H9 (cell line): ENCODE results near the gene MRPS23. TPM values are rescaled to one million over a fixed set of nuclear protein-coding genes. Genes with fewer than 3 reads are reported as not detected.

Experiments used
- DNase-seq: peaks from one replicate; pipeline ENCODE4 v3.0.0-alpha.2; 2017
- H2AFZ ChIP-seq: one replicate; pipeline ENCODE4 v1.6.1; 2013; ENCODE audit warnings: mild to moderate bottlenecking, low read length, control low read depth, moderate library complexity
- H2AK5ac ChIP-seq: 2 replicates; pipeline ENCODE4 v1.6.1; 2013; ENCODE audit warnings: low read length, control low read depth, mixed read lengths; ENCODE audit not compliant: insufficient read length
- H2BK120ac ChIP-seq: one replicate; pipeline ENCODE4 v1.6.1; 2013; ENCODE audit warnings: low read depth, mild to moderate bottlenecking, low read length, control low read depth, inconsistent platforms; ENCODE audit not compliant: poor library complexity, severe bottlenecking
- H2BK12ac ChIP-seq: 2 replicates; pipeline ENCODE4 v1.6.1; 2013; ENCODE audit warnings: low read length, control low read depth, mixed read lengths, low read depth; ENCODE audit not compliant: insufficient read length
- H2BK15ac ChIP-seq: 2 replicates; pipeline ENCODE4 v1.6.1; 2013; ENCODE audit warnings: low read depth, low read length, control low read depth
- H2BK20ac ChIP-seq: one replicate; pipeline ENCODE4 v1.6.1; 2013; ENCODE audit warnings: low read depth, mild to moderate bottlenecking, low read length, control low read depth, inconsistent platforms; ENCODE audit not compliant: poor library complexity, severe bottlenecking
- H2BK5ac ChIP-seq: 2 replicates; pipeline ENCODE4 v1.6.1; 2013; ENCODE audit warnings: low read length, control low read depth, mixed read lengths; ENCODE audit not compliant: insufficient read length
- H3K14ac ChIP-seq: 2 replicates; pipeline ENCODE4 v1.6.1; 2013; ENCODE audit warnings: low read length, control low read depth; ENCODE audit not compliant: insufficient read depth
- H3K18ac ChIP-seq: 2 replicates; pipeline ENCODE4 v1.6.1; 2013; ENCODE audit warnings: low read depth, mild to moderate bottlenecking, mixed read lengths, low read length, control low read depth; ENCODE audit not compliant: insufficient read length
- H3K23ac ChIP-seq: 2 replicates; pipeline ENCODE4 v1.6.1; 2013; ENCODE audit warnings: low read length, control low read depth, mixed read lengths, low read depth; ENCODE audit not compliant: insufficient read length
- H3K23me2 ChIP-seq: 2 replicates; pipeline ENCODE4 v1.6.1; 2013; ENCODE audit warnings: low read depth, mild to moderate bottlenecking, mixed read lengths, low read length, control low read depth; ENCODE audit not compliant: insufficient read length, poor library complexity, severe bottlenecking
- H3K27ac ChIP-seq: 2 replicates; pipeline ENCODE4 v1.5.1; 2013; ENCODE audit warnings: low read length, control low read depth, mixed read lengths, low read depth; ENCODE audit not compliant: insufficient read length
- H3K27me3 ChIP-seq: 2 replicates; pipeline ENCODE4 v1.6.1; 2013; ENCODE audit warnings: low read length, control low read depth, inconsistent platforms; ENCODE audit not compliant: insufficient read depth
- H3K4ac ChIP-seq: 2 replicates; pipeline ENCODE4 v1.6.1; 2013; ENCODE audit warnings: low read depth, mild to moderate bottlenecking, control low read depth, inconsistent platforms, low read length, moderate library complexity
- H3K4me1 ChIP-seq: 2 replicates; pipeline ENCODE4 v1.6.1; 2013; ENCODE audit warnings: low read length, control low read depth, inconsistent platforms; ENCODE audit not compliant: insufficient read depth
- H3K4me2 ChIP-seq: 2 replicates; pipeline ENCODE4 v1.6.1; 2013; ENCODE audit warnings: low read length, control low read depth, mixed read lengths; ENCODE audit not compliant: insufficient read length, insufficient read depth
- H3K56ac ChIP-seq: 2 replicates; pipeline ENCODE4 v1.6.1; 2013; ENCODE audit warnings: low read depth, mild to moderate bottlenecking, mixed read lengths, low read length, control low read depth; ENCODE audit not compliant: insufficient read length
- H3K79me1 ChIP-seq: 2 replicates; pipeline ENCODE4 v1.6.1; 2013; ENCODE audit warnings: low read depth, mild to moderate bottlenecking, moderate library complexity, low read length, control low read depth, inconsistent platforms; ENCODE audit not compliant: insufficient read depth, poor library complexity, severe bottlenecking
- H3K79me2 ChIP-seq: 2 replicates; pipeline ENCODE4 v1.6.1; 2013; ENCODE audit warnings: low read length, control low read depth, inconsistent platforms; ENCODE audit not compliant: insufficient read depth
- H3K9ac ChIP-seq: 2 replicates; pipeline ENCODE4 v1.6.1; 2013; ENCODE audit warnings: low read length, control low read depth, mixed read lengths; ENCODE audit not compliant: insufficient read length; ENCODE audit errors: extremely low read depth
- H3K9me3 ChIP-seq: one replicate; pipeline ENCODE4 v1.6.1; 2013; ENCODE audit warnings: low read depth, low read length, inconsistent platforms; ENCODE audit not compliant: control insufficient read depth
- H3T11ph ChIP-seq: one replicate; pipeline ENCODE4 v1.6.1; 2013; ENCODE audit warnings: mild to moderate bottlenecking, low read length, control low read depth, inconsistent platforms
- H4K20me1 ChIP-seq: one replicate; pipeline ENCODE4 v1.6.1; 2013; ENCODE audit not compliant: control insufficient read depth, insufficient read length, insufficient read depth
- H4K5ac ChIP-seq: 2 replicates; pipeline ENCODE4 v1.6.1; 2013; ENCODE audit warnings: low read depth, mild to moderate bottlenecking, mixed read lengths, low read length, control low read depth; ENCODE audit not compliant: insufficient read length
- H4K8ac ChIP-seq: replicated peaks from 2 replicates; pipeline ENCODE4 v1.6.1; 2013; ENCODE audit warnings: low read length, control low read depth, mixed read lengths, low read depth; ENCODE audit not compliant: insufficient read length
- H4K91ac ChIP-seq: 2 replicates; pipeline ENCODE4 v1.6.1; 2013; ENCODE audit warnings: low read depth, mild to moderate bottlenecking, moderate library complexity, mixed read lengths, low read length, control low read depth; ENCODE audit not compliant: insufficient read length
- H3K27ac Mint-ChIP-seq, 3 experiments: 2 replicates in 2 of 3; 3 replicates in 1 of 3; pipeline ENCODE4 v1.8.0; 2020 to 2021; ENCODE audit warnings: mixed read lengths in 3 of 3, mild to moderate bottlenecking in 1 of 3, moderate library complexity in 1 of 3
- H3K27me3 Mint-ChIP-seq: 2 replicates; pipeline ENCODE4 v1.8.0; 2021; ENCODE audit warnings: low read depth, mild to moderate bottlenecking, moderate library complexity, mixed read lengths
- H3K36me3 Mint-ChIP-seq, 3 experiments: 2 replicates in 2 of 3; 3 replicates in 1 of 3; pipeline ENCODE4 v1.8.0; 2020 to 2021; ENCODE audit warnings: low read depth in 3 of 3, mixed read lengths in 3 of 3; ENCODE audit not compliant: insufficient read depth in 1 of 3
- H3K4me1 Mint-ChIP-seq, 2 experiments: 2 replicates each; pipeline ENCODE4 v1.8.0; 2020; ENCODE audit warnings: mixed read lengths in 2 of 2
- H3K4me3 Mint-ChIP-seq, 2 experiments: 2 replicates in 1 of 2; 3 replicates in 1 of 2; pipeline ENCODE4 v1.8.0; 2020 to 2021; ENCODE audit warnings: mild to moderate bottlenecking in 2 of 2, mixed read lengths in 2 of 2, moderate library complexity in 1 of 2
- H3K9me3 Mint-ChIP-seq, 2 experiments: 2 replicates in 1 of 2; 3 replicates in 1 of 2; pipeline ENCODE4 v1.8.0; 2020; ENCODE audit warnings: mild to moderate bottlenecking in 2 of 2, mixed read lengths in 2 of 2, moderate library complexity in 1 of 2
- CTCF ChIP-seq: fragments of 200-600 bp; sonication (generic); conservative IDR thresholded peaks from 3 replicates; pipeline ENCODE4 v1.8.0; 2021; ENCODE audit warnings: antibody characterized with exemption, mild to moderate bottlenecking
- whole genome bisulfite sequencing: extraction: QIAGEN DNeasy Blood & Tissue Kit; methylation state at CpG from one replicate; pipeline ENCODE4 v1.1.7; 2013; ENCODE audit warnings: missing lambda C conversion rate, low lambda C conversion rate, mixed read lengths; ENCODE audit not compliant: insufficient read length; ENCODE audit errors: extremely low coverage; 5-methylcytosine and 5-hydroxymethylcytosine counted together
- total RNA-seq: library from RNA; stranded (reverse); gene quantifications from 2 replicates; pipeline ENCODE4 v1.2.1, GENCODE V29; 2021

MRPS23 gene
- total RNA-seq, 1 experiment from 2014 or later, result 62.0 TPM

- H3K27ac Mint-ChIP-seq, result no peak overlapping the region
- H3K9ac ChIP-seq, result no peak overlapping the region
- peaks cover 5 to 6% of the 10 kb centered on the region in 2 experiments; a peak in 2 of 5 replicates for H3K9me3 Mint-ChIP-seq
- H2BK120ac ChIP-seq, result no peak overlapping the region
- H3K79me2 ChIP-seq, result no peaks in the 10 kb centered on the region
- DNase-seq, result no peak
- peaks cover 70% of the 10 kb centered on the region for H3K27me3 Mint-ChIP-seq
- peaks cover 4% of the 10 kb centered on the region for H4K20me1 ChIP-seq
- H3K27me3 ChIP-seq, result no peaks in the 10 kb centered on the region; the same call in 1 of the 2 replicates
- peaks cover 5 to 7% (median 5%) of the 10 kb centered on the region in 3 experiments; a peak in 5 of 7 replicates for H3K36me3 Mint-ChIP-seq
- H3K27ac ChIP-seq, result no peak overlapping the region
- no peak overlapping the region for H3K14ac ChIP-seq
- no peak overlapping the region for H2AFZ ChIP-seq
- H3K56ac ChIP-seq, result no peak overlapping the region
- H3K4ac ChIP-seq, result no peak overlapping the region
- no peak overlapping the region for H2BK12ac ChIP-seq
- no peak overlapping the region for H3K18ac ChIP-seq
- H3K4me1 Mint-ChIP-seq, result peaks cover 73 to 75% of the 10 kb centered on the region in 2 experiments
- no peaks in the 10 kb centered on the region for H3K9me3 ChIP-seq
- no peak overlapping the region for H2BK5ac ChIP-seq
- no peak overlapping the region for H2BK15ac ChIP-seq
- H4K8ac ChIP-seq, result no peak overlapping the region
- no peak overlapping the region for H3T11ph ChIP-seq
- peaks cover 3% of the 10 kb centered on the region for H3K23me2 ChIP-seq
- no peaks in the 10 kb centered on the region for H3K79me1 ChIP-seq
- no peak overlapping the region for H2BK20ac ChIP-seq
- H2AK5ac ChIP-seq, result no peak overlapping the region
- no peak overlapping the region for H4K91ac ChIP-seq
- no peak overlapping the region for H4K5ac ChIP-seq
- no CpG with 5 or more reads among the region's 9 CpGs for WGBS
- H3K4me3 Mint-ChIP-seq, result no peak overlapping the region
- no peak overlapping the region for H3K23ac ChIP-seq
- H3K4me1 ChIP-seq, result peaks cover 33% of the 10 kb centered on the region
- no peak for TF ChIP-seq CTCF
- H3K4me2 ChIP-seq, result no peak overlapping the region
These were observed 28.0 kb upstream of the MRPS23 start for GRCh38 chr17:57877803-57878377.
